Articular chondrocyte of knee joint (primary cell): ENCODE measurements around the gene BRAF. TPM values are rescaled to one million over a fixed set of nuclear protein-coding genes. Genes with fewer than 3 reads are reported as not detected.

Source experiments
- small RNA-seq: library from RNA; depleted of rRNA; stranded (forward); fragments of <200 nt; gene quantifications from one replicate; pipeline ENCODE3, GENCODE V24; 2012
- total RNA-seq: library from RNA; depleted of rRNA; stranded (reverse); fragments of >200 nt; gene quantifications from 2 replicates; pipeline ENCODE4 v1.2.3, GENCODE V29; 2012

BRAF gene
- 34.9 and 35.7 TPM in 2 replicates for total RNA-seq

DNA sequence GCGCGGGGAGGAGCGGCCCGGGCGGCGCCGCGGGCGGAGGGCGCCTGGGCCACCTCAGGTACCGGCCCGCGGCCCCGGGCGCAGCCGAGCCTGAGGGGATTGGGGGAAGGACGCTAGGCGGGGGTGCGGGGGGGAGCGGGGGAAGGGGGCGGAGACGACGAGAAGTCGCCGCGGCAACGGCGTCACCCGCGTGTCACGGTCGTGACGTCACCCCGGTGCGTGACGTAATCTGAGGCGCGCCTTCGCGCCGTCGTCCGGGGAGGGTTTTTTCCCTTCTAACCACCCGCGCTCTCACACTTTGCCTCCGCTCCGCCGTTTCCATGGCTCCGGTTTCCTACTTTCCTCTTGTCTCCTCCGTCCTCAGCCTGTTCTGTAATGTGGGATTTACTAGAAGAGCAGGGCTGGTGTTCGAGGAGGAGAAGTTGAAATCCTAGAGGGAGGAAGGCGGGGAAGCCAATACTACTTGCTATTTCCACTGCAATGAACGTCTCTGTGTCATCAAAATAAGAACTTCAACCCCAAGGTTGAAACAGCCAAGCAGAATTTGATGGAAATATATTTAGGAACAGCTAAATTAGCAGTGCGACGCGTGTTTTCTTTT, at the start of gene BRAF:
Gene BRAF (minus strand): TSS at position 109 of the 601 bp plus-strand sequence. CDS start 226 bp downstream, outside the sequence.

DNA sequence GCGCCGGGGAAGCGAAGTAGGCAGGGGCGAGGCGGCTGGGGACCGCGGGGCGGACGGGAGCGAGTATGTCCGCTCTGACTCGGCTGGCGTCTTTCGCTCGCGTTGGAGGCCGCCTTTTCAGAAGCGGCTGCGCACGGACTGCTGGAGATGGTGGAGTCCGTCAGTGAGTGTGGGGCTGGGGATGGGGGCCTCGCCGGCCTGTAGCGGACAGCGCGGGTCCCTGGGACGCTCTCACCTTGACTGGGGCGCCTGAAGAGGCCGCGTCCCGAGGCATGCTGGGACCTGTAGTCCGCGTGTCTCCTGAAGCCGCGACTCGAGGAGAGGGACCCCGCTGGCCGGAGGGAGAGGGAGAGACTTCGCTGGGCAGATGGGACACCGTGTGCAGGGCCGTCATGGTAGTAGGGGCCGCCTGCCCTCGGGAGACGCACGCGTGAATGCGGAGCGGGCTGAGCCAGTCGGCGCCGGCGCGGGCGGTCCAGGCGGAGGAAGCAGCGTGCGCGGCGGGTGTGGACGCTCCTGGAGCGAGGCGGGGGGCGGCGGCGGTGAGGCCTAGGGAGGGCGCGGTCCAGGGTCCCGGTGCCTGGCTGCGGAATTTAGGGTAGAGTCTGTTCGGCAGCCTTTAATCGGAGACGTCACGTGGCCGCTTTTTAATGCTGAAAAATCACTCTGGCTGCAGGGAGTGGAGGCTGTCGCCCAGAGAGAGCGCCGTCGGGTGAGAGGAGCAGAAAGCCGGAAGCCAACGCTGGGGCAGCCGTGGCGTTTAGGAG, 227.9 kb downstream of the BRAF start, which contains the start of gene NDUFB2:
Gene NDUFB2 (plus strand): TSS at position 29 of the 767 bp plus-strand sequence. CDS start 37 bp downstream, at position 66.

DNA sequence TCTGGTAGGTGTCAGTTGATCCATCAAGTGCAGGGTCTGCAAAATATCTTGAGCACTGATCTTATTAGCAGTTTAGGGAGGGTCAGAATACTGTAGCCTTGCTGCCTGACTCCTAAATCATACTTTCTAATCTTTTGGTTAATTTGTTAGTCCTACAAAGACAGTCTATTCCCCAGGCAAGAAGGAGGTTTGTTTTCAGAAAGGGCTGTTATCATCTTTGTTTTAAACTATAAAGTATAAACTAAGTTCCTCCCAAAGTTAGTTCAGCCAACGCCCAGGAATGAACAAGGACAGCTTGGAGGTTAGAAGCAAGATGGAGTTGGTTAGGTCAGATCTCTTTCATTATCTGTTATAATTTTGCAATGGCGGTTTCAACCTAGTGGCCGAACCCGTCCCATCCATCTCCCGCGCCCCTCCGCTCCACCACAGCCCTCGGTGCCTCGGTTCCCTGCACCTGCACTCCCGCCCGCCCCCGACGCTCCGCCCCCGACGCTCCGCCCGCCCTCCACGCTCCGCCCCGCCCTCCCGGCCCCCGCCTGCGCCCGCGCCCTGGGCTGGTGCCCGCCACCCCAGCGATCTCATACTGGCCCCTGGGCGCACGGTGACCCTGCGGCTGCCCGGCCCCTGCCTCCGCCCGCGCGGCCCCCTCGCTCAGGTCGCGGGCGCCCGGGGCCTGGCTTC, 252.2 kb downstream of the BRAF start, which contains the start of gene ADCK2:
Gene ADCK2 (plus strand): TSS at position 564 of the 681 bp plus-strand sequence. CDS start 386 bp downstream, outside the sequence.

Small RNA genes lying within 50 kb of the gene (small RNA-seq; reads per million reads assigned to genes)
- gene AC006006.1 (not detected), gene RNU6-85P (not detected)

Other genes starting within 250 kb of the BRAF start
- gene NDUFB2, start 228.2 kb downstream of the BRAF start, total RNA-seq, result 128 and 181 TPM in 2 replicates
- 34.4 and 41.2 TPM in 2 replicates for gene MRPS33, start 90.0 kb upstream of the BRAF start, total RNA-seq
- under 0.01 and 0.11 TPM in 2 replicates for gene TMEM178B, start 149.1 kb upstream of the BRAF start, total RNA-seq